HepG2 (cell line): ENCODE results near the gene PEAK1. TPM values are rescaled to one million over a fixed set of nuclear protein-coding genes. Genes with fewer than 3 reads are reported as not detected.

Source experiments
- ATAC-seq: fragments of 200-7000 bp; cut with Tn5 transposase; 3 replicates; pipeline ENCODE4 v1.9.1; 2020; ENCODE audit warnings: mild to moderate bottlenecking, moderate library complexity
- BruUV-seq: library from RNA; stranded (reverse); fragments of 400-500 nt; replicated peaks from 2 replicates; lab custom pipeline; 2021; lab: Mats Ljungman, UMichigan
- CTCF ChIA-PET: fragments of 300-600 bp; formaldehyde crosslinking; extraction: SDS; loops from one replicate; lab custom pipeline; 2021; ENCODE audit warnings: low total read pairs, inconsistent platforms, low intra/inter-chr PET ratio; lab: Yijun Ruan, JAX
- POLR2A ChIA-PET: fragments of 350-600 bp; sonication (Branson Sonifier 250); formaldehyde crosslinking; loops from one replicate; lab custom pipeline; 2020; ENCODE audit warnings: antibody characterized with exemption, inconsistent platforms; lab: Yijun Ruan, JAX
- DNase-seq: peaks from one replicate; pipeline ENCODE4 v3.0.0-alpha.2; 2015; ENCODE audit warnings: low spot score
- FAIRE-seq: peaks from 3 replicates; lab custom pipeline; 2011; peaks lifted over from hg19 to GRCh38; lab: Jason Lieb, UNC
- H2AFZ ChIP-seq: one replicate; pipeline ENCODE4 v1.6.1; 2011; ENCODE audit warnings: low read length, inconsistent platforms
- H3K27ac ChIP-seq: fragments of 300-600 bp; 3 replicates; pipeline ENCODE4 v1.8.0; 2011; ENCODE audit warnings: mixed run types, mild to moderate bottlenecking, mixed read lengths, low read length, inconsistent platforms; ENCODE audit not compliant: insufficient read depth; ENCODE audit errors: extremely low read length
- H3K27me3 ChIP-seq, 2 experiments: fragments of 200-600 bp in 1 of 2; 2 replicates in 1 of 2; 3 replicates in 1 of 2; pipeline versions ENCODE4 v1.6.0 to v1.8.0; 2011; ENCODE audit warnings: low read length in 2 of 2, mild to moderate bottlenecking in 2 of 2, moderate library complexity in 2 of 2, inconsistent platforms in 1 of 2; ENCODE audit not compliant: insufficient read depth in 2 of 2, control insufficient read depth in 1 of 2
- H3K36me3 ChIP-seq, 2 experiments: fragments of 200-600 bp in 1 of 2; replicated peaks in 1 of 2; 2 replicates in 1 of 2; 3 replicates in 1 of 2; pipeline versions ENCODE4 v1.5.1 to v1.8.0; 2011; ENCODE audit warnings: low read length in 2 of 2, inconsistent platforms in 1 of 2; ENCODE audit not compliant: insufficient read depth in 2 of 2, control insufficient read depth in 1 of 2
- H3K4me1 ChIP-seq: 2 replicates; pipeline ENCODE4 v1.5.1; 2012; ENCODE audit warnings: low read length, inconsistent platforms; ENCODE audit not compliant: insufficient read depth
- H3K4me2 ChIP-seq: 2 replicates; pipeline ENCODE4 v1.6.0; 2011; ENCODE audit warnings: low read depth, low read length, inconsistent platforms
- H3K4me3 ChIP-seq, 3 experiments: fragments of 200-600 bp in 1 of 3; sonication (generic), shearing (Covaris generic) in 1 of 3; replicated peaks in 1 of 3; 2 replicates each; pipeline ENCODE4 v1.5.1; 2011 to 2016; ENCODE audit warnings: low read length in 3 of 3, inconsistent platforms in 2 of 3, low read depth in 2 of 3, mild to moderate bottlenecking in 2 of 3, control low read depth in 1 of 3, mixed read lengths in 1 of 3; ENCODE audit not compliant: insufficient read depth in 1 of 3
- H3K79me2 ChIP-seq: one replicate; pipeline ENCODE4 v1.6.1; 2011; ENCODE audit warnings: low read length, inconsistent platforms; ENCODE audit not compliant: insufficient read depth
- H3K9ac ChIP-seq: 2 replicates; pipeline ENCODE4 v1.6.0; 2011; ENCODE audit warnings: mild to moderate bottlenecking, low read depth, low read length, inconsistent platforms; ENCODE audit not compliant: insufficient read depth
- H3K9me3 ChIP-seq: 2 replicates; pipeline ENCODE4 v1.5.1; 2012; ENCODE audit warnings: mild to moderate bottlenecking, low read length
- H4K20me1 ChIP-seq: 2 replicates; pipeline ENCODE4 v1.6.0; 2011; ENCODE audit warnings: inconsistent platforms, mild to moderate bottlenecking, low read length, moderate library complexity; ENCODE audit not compliant: insufficient read depth
- ARID5B ChIP-seq: IDR thresholded peaks from 2 replicates; pipeline ENCODE4 v1.4.0; 2020; ENCODE audit warnings: mild to moderate bottlenecking, missing genetic modification reagents
- FOSL2 ChIP-seq: sonication (generic); formaldehyde crosslinking; IDR thresholded peaks from 2 replicates; pipeline ENCODE4 v1.4.0; 2020; ENCODE audit warnings: missing genetic modification reagents
- MAFK ChIP-seq, 2 experiments: IDR thresholded peaks in 1 of 2; conservative IDR thresholded peaks in 1 of 2; 2 replicates each; pipeline ENCODE4 v1.6.1; 2011; ENCODE audit warnings: improper control_type of control experiment in 2 of 2, low read length in 2 of 2
- MATR3 ChIP-seq: sonication (generic); formaldehyde crosslinking; IDR thresholded peaks from 2 replicates; pipeline ENCODE4 v1.4.0; 2020; ENCODE audit warnings: missing genetic modification reagents
- NRL ChIP-seq: sonication (generic); formaldehyde crosslinking; IDR thresholded peaks from 2 replicates; pipeline ENCODE4 v1.5.0; 2020; ENCODE audit warnings: missing genetic modification reagents, mild to moderate bottlenecking, moderate library complexity, borderline replicate concordance
- PAXIP1 ChIP-seq: sonication (generic); formaldehyde crosslinking; conservative IDR thresholded peaks from 2 replicates; pipeline ENCODE4 v1.4.0; 2020; ENCODE audit warnings: mild to moderate bottlenecking, missing genetic modification reagents, moderate library complexity
- SNAPC2 ChIP-seq: sonication (generic); formaldehyde crosslinking; IDR thresholded peaks from 2 replicates; pipeline ENCODE4 v1.8.1; 2022; ENCODE audit warnings: mild to moderate bottlenecking, missing genetic modification reagents
- TEAD3 ChIP-seq: optimal IDR thresholded peaks from 2 replicates; pipeline ENCODE3; 2016; ENCODE audit warnings: borderline replicate concordance
- THAP7 ChIP-seq: sonication (generic); formaldehyde crosslinking; IDR thresholded peaks from 2 replicates; pipeline ENCODE4 v1.8.1; 2023; ENCODE audit warnings: mild to moderate bottlenecking, missing genetic modification reagents
- ZBTB1 ChIP-seq: sonication (generic); formaldehyde crosslinking; IDR thresholded peaks from 2 replicates; pipeline ENCODE4 v1.4.0; 2020; ENCODE audit warnings: missing genetic modification reagents, borderline replicate concordance
- ZBTB21 ChIP-seq: sonication (generic); formaldehyde crosslinking; IDR thresholded peaks from 2 replicates; pipeline ENCODE4 v1.4.0; 2020; ENCODE audit warnings: missing genetic modification reagents
- ZNF558 ChIP-seq: sonication (generic); formaldehyde crosslinking; IDR thresholded peaks from 2 replicates; pipeline ENCODE4 v1.9.0; 2022; ENCODE audit warnings: mild to moderate bottlenecking, missing genetic modification reagents, borderline replicate concordance
- ZSCAN29 ChIP-seq: sonication (generic); formaldehyde crosslinking; conservative IDR thresholded peaks from 2 replicates; pipeline ENCODE4 v1.4.0; 2020; ENCODE audit warnings: mild to moderate bottlenecking, missing genetic modification reagents
- WGBS: methylation state at CpG from one replicate; pipeline ENCODE4 v1.1.6; 2017; ENCODE audit warnings: low lambda C conversion rate; 5-methylcytosine and 5-hydroxymethylcytosine counted together
- in situ Hi-C: cut with HindIII; loops from 2 replicates; pipeline ENCODE4 v1.10.0; 2017; ENCODE audit warnings: low pct_unique_long_range_greater_than_20kb; ENCODE audit not compliant: extremely low pct_ligation_motif_present
- intact Hi-C: fragments of 100-400 bp; cut with micrococcal nuclease; formaldehyde crosslinking; loops from one replicate; pipeline ENCODE4 v1.10.0; 2022; ENCODE audit not compliant: unreplicated experiment
- polyA plus RNA-seq, 8 experiments: library from polyadenylated mRNA; depleted of rRNA in 3 of 8; stranded (reverse) in 7 of 8; unstranded in 1 of 8; fragments of >200 nt; fragmentation: Illumina TruSeq in 4 of 8; extraction: Trizol in 4 of 8; gene quantifications; 2 replicates each; pipeline versions ENCODE4 v1.2.1 to v1.2.3, GENCODE V29; 2011 to 2016; ENCODE audit warnings: low read depth in 4 of 8, missing spikeins in 1 of 8, mixed read lengths in 1 of 8; ENCODE audit not compliant: insufficient read depth in 1 of 8
- total RNA-seq, 5 experiments: library from RNA; depleted of rRNA; stranded (reverse); fragments of >200 nt; fragmentation: Illumina TruSeq; extraction: Trizol; gene quantifications; 2 replicates each; pipeline ENCODE4 v1.2.3, GENCODE V29; 2016; ENCODE audit warnings: low read depth in 1 of 5

The PEAK1 gene
- total and polyA plus RNA-seq, 2 of the 13 experiments (the other 11 are each of a cell fraction or from before 2014, with no cell fraction given), result 6.0 to 6.6 TPM

GRCh38 chr15:77285057-77285997 is 134.6 kb downstream of the PEAK1 start (continued):
- TF ChIP-seq SNAPC2 (CRISPR knock-in tag) (no peak), PAXIP1 (CRISPR knock-in tag) (no peak), ZSCAN29 (CRISPR knock-in tag) (no peak), NRL (no peak), MATR3 (CRISPR knock-in tag) (no peak)

- CTCF ChIA-PET, result no interaction called here
- H3K27ac ChIP-seq, result peak overlapping the region; percentile 40
- no TSS peak for BruUV-seq
- no peak overlapping the region for H3K4me2 ChIP-seq
- H3K4me3 ChIP-seq, result no peak overlapping the region
- no peak overlapping the region for H2AFZ ChIP-seq
- no peaks in the 10 kb centered on the region for H3K9me3 ChIP-seq
- POLR2A ChIA-PET, result no interaction called here
- H3K27me3 ChIP-seq, result no peaks in the 10 kb centered on the region
- intact Hi-C loops (no loop called here), in situ Hi-C loops (no loop called here)
- DNase-seq (peak; percentile 83), ATAC-seq (peak; percentile 60; the same call in 1 of the 3 replicates), FAIRE-seq (no peak)
- H3K79me2 ChIP-seq, result no peaks in the 10 kb centered on the region
- peaks cover 2 to 5% of the 10 kb centered on the region in 2 experiments; a peak in 2 of 5 replicates for H3K36me3 ChIP-seq
- WGBS, result 54% methylated on average over 2 of the region's 2 CpGs
- H3K9ac ChIP-seq, result no peak overlapping the region
- H4K20me1 ChIP-seq, result no peaks in the 10 kb centered on the region
- H3K4me1 ChIP-seq, result peaks cover 13% of the 10 kb centered on the region
- TF ChIP-seq FOSL2 (CRISPR knock-in tag) (0 out of 2 replicates have a peak, but pooled peaks have one; percentile 23), ZBTB21 (CRISPR knock-in tag) (no peak), THAP7 (CRISPR knock-in tag) (no peak), ZBTB1 (no peak), ARID5B (CRISPR knock-in tag) (peak; percentile 63; the same call in 1 of the 2 replicates), MAFK (conservative IDR thresholded peaks at IDR 0.05 in 1 of 2, IDR thresholded peaks at IDR 0.05 in 1 of 2; ENCODE audit: low read length in 2 of 2) (peak; percentile 53 to 57), ZNF558 (CRISPR knock-in tag) (no peak), TEAD3 (peak; percentile 41)
Observed at GRCh38 chr15:77282333-77282732, 137.6 kb downstream of the PEAK1 start.
